HS-5 (cell line): Measurements from ENCODE around the gene NOTCH2NLA.
"Not testable (repeated sequence)": the region's sequence is repeated elsewhere in the genome, so short reads cannot be mapped to it uniquely, and the experiment has no call there.

Source experiments
- DNase-seq: peaks from one replicate; pipeline ENCODE4 v3.0.0-alpha.2; 2012; ENCODE audit warnings: low read depth

Gene NOTCH2NLA

DNA sequence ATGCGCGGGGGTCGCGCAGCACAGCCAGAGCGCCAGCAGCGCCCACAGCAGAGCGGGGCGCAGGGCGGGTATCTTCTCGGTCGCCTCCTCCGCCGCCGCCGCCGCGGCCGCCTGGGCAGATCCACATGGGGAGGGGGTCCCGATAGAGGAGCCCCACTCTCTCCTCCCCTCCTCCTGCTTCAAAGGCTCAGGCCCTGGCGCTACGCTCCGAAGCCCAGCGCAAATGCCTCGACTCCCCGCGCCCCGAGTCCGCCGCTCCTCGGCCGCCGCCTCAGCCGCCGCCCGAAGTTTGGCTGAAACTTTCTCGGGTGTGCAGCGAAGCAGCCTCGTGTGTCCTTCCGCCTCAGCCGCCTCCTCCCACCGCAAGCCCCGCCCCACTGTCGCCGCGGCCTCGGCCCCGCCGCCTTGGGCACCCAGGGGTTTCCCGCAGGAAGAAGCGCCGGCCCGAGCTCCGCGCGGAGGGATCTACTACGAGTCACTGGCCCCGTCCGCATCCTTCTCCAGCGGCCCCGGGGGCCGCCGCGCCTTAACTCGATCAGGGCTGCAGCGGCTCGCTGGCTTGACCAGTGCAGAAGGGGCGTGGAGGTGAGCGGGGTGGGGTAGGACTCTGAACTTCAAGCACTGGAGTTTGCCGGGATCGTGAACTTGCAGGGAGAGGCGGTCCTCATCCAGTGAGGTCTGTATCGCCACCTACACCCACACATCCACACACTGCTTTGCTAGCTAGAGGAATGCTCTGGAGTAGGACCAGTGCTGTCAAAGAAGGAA is at the start of gene NOTCH2NLA:
Gene NOTCH2NLA, minus strand, starts transcription at position 312 of the 768 bp plus-strand sequence. CDS start 39,684 bp downstream, outside the sequence.
- DNase-seq = not testable (repeated sequence)

DNA sequence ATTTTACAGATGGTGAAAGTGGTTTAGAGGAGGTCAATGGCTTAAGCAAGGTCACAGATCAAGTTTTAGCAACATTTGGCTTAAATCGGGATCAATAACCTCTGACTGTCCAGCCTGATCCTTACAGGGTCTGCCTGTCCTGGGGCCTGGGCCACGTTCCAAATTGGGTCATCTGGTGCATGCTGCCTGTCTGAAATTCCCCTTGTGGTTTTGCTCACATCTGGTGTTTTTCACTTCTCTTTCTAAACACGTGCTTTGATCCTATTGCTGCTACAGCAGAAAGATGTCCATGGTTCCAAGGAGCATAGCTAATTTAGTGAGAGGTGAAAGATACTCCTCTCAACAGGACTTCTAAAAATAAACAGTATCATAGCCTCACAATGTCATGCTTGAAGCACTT is 49.5 kb upstream of the NOTCH2NLA start:
- not testable (repeated sequence) for DNase-seq

DNA sequence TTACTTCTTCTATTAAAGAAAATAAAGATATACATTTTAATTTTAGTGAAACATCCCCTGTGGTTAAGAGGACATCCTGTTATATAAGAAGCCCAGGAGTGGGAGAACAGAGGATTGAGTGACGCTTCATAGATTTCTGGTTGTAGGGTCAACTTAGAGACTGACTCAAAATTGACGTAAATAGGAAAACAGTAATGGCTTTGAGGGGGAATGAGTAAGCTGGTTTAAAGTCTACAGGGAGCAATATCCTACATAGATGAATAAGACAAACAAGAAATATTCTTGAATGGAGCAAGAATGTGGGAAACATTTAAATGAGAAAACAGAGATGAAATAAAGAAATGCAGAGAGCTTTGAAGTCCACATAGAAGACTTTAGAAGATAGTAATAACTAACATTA is 48.3 kb upstream of the NOTCH2NLA start:
- DNase-seq = not testable (repeated sequence)

DNA sequence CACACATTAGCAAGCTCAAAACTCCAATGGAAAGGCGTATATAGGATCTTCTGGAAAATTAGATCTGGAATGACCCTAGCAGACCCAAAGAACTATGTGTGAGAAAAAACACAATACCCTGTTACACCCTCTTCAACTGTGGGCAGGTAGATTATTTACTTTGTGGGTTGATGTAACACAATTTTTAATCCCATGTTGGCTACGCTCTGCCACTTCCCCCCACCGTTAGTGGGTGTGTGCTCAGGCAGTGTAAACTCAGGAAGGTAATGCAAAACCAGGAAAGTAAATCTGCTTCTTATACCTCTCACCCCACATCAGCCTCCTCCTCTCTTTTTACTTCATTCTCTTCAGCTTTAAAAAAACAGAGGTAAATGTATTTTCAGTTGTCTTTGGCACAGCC is 45.3 kb upstream of the NOTCH2NLA start:
- DNase-seq = not testable (repeated sequence)

DNA sequence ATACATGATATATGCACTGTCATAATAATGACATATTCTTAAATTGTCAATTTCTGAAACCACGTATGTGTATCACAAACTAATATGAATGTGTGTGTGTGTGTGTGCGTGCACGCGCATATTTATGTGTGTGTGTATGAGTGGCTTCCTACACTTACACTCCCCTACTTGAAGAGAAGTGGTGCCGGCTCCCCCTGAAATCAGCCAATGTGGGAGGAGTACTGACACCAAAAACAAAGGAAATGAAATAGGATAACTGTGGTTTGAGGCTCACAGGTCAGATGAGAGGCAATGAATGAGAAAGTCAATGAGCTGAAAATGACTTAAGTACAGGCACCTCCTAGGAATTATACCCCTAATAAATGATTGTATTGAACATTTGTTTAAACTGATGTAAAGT is 44.4 kb upstream of the NOTCH2NLA start:
- DNase-seq = not testable (repeated sequence)

DNA sequence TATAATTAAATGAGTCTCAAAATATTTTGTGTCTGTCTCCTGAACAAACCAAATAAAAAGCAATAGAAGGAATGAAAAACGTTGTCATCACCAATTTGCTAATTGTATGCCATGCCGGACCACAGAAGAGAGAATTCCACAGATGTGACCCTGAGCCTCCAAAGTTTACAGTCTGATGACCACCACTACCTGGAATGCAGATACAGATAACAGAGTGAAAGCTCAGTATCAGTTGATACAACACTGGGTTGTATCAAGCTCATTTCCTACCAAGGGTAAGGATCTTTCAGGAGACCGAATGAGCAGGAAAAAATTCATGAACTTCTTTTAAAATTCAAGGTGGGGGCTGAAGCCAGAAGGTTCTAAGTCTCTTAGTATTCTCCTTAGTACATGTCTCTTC is 43.9 kb upstream of the NOTCH2NLA start:
- not testable (repeated sequence) for DNase-seq

DNA sequence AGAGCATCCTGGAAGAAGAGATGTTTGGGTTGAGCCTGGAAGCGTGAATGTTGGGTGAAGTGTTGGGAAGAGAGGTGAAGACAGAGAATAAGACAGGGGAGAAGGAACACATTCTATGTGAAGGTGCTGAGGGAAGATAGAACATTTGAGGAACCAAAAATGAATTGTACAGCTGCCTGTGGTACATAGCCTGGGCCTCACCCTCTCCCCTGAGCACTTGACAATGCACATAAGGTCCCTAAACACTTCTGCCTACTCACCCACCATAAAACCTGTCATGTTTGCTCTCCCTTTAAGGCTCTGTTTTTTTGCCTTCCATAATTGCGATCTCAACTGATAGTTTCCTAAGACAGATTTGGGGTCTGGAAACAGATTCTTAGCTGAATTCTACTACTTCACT is 43.2 kb upstream of the NOTCH2NLA start:
- not testable (repeated sequence) for DNase-seq

DNA sequence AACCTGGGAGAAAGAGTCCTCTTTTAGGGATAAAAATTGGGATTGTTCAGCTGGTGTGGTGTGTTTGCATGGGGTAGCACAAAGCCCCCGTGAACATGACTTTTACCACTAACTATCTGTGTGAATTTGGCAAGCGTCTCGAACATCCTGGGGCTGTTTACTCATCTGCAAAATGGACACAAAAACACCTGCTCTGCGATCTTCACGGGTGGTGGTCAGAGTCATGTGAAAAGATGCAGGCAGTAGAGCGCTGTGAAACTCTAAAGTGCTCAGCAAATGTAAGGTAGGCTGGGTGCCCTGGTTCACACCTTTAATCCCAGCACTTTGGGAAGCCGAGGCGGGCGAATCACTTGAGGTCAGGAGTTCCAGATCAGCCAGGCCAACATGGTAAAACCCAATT is 41.3 kb upstream of the NOTCH2NLA start:
- DNase-seq = not testable (repeated sequence)

DNA sequence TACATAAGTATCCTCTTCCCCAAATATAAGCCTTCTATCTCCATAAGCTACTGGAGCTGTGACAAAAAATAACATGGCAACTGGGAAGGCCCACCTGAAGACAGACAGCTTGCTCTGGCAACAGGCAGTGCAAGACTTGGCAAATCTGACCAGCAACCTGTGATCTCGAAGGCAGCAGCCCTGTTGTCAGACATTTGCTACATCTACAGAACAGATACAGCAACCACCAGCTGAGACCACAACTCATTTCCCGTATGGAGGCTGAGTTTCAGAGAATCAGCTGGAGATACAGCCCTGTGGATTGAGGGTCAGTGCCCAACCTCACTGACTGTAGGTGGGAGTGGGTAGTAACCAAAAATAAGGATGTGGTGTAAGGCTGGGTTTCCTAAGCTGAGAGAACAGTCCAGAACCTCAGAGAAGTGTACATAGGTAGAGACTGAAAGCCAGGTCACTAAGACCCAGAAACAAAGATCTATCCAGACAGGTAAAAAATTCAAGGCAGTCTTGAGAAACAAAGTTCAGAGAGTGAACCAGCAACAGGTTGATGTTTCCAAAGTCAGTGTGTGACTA is 37.4 kb upstream of the NOTCH2NLA start:
- not testable (repeated sequence) for DNase-seq

DNA sequence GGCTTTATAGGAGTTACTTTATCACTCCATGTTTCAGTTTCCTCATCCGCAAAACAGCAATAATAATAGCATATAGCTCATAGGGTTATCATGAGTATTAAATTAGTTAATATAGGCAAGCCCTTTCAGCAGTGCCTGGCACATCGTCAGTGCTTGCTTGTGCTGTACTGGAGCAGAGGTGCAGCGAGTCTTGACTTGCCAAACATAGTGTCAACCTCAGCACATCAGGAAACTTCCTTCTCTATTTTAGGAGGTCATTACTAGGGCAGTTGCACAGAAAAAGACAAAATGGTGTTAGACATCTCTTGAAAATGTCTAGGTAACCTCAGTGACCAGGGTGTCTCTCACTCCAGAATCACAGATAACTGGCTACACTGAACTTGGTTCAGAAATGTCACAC is 35.9 kb upstream of the NOTCH2NLA start:
- DNase-seq = not testable (repeated sequence)

DNA sequence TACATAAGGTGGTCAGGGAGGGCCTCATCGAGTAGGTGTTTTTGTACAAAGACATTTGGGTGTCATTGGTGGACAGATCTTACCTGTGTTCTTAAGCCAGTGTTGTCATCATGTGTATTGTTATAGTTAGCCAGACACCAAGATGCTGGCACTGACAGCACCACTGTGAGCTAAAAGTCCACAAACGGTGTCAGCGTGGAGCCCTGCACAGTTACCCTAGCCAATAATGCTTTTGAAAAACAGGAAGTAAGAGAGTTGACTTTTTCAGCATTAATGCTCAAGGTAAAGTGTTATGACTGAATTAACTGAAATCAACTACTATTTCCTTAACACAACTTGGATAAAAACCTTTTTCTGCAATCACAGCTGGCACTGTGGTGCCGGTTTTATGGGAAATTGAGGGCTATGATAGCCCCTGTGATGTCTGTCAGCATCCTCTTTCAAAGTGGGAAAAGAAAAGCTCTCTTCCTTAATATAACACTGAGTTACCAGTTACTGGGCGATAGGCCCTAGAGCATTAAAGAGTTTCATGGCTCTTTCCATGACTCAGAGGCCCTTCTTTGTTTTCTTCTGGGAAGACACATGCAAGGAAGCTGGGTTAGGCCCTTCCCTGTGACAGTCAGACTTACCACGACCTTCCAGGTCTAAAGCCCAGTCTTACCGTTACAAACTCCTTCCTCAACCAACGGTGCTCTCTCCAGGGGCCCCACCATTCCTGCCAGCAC is 31.3 kb upstream of the NOTCH2NLA start:
- not testable (repeated sequence) for DNase-seq

DNA sequence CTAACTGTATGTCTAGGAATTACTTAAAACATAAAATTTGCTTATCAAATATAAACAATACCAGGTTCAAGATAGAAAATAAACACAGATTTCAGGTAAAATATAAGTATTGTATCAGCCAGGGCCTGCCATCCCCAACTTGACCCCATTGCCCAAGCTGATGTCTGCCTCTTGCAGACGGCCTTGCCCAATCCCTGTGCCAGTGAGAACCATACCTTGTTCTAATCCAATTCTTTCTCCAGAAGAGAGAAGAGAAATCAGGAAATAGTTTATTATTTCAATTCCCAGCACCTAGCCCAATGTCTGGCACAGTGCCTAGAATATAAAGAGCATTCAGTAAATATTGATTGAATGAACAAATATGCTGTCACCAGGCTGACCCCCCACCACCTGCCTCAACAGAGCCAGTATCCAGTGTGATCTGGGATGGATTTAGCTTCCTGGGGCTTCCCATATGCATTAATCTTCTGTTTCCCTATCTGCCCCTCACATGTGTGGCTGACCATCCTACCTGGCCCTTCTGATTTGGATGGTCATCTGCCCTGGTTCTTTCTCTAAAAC is 29.3 kb upstream of the NOTCH2NLA start:
- DNase-seq = not testable (repeated sequence)

DNA sequence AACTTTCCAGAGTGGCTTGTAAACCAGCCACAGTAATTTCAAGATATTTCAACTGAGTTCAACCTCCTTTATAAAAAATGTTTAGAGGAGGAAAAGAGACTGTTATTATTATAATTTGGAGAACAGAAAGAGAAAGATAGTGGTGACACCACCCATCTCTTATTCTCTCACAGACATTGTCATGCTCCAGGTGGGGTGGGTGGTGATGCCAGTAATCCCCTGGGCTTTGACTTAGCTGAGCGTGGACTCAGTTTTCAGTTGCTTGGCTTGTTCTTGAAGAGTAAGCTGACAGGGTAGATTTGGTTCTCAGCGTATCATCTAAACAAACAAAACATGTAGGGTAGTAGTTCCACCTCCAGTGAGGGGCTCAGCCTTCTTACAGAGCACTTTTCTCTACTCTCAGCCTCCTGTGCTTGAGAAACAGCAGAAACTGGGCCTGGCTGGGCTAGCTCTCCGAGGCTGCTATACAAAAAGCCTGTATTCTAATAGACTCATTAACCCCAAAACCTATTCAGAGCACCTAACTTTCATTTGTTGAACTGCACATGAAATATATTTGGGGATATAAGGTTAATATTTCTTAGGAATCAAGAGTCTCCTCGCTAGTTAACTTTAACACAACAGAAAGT is 25.9 kb upstream of the NOTCH2NLA start:
- not testable (repeated sequence) for DNase-seq

DNA sequence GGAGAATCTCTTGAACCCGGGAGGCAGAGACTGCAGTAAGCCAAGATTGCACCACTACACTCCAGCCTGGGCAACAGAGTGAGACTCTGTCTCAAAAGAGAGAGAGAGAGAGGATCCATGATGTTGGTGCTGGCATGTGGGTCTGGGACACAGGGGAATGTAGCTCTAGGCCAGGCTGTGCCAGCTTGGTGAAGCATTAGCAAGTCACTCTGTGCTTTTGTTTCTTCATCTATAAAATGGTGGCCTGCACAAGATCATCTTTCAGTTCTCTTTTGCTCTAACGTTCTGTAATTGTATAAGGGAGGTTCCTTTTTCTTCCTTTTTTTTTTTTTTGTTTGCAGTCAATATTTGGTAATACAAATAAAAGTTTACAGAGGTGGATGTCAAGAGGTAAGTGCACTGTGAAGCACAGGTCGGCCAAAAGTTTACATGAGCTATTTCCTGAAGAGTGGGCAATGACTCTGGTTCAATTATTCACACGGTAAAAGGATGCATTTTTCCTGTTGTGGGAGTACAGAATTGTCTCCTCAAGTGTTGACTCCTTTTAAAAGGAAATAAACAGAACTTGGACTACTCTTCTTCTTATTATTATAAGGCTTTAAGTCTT is 24.5 kb upstream of the NOTCH2NLA start:
- DNase-seq = not testable (repeated sequence)

DNA sequence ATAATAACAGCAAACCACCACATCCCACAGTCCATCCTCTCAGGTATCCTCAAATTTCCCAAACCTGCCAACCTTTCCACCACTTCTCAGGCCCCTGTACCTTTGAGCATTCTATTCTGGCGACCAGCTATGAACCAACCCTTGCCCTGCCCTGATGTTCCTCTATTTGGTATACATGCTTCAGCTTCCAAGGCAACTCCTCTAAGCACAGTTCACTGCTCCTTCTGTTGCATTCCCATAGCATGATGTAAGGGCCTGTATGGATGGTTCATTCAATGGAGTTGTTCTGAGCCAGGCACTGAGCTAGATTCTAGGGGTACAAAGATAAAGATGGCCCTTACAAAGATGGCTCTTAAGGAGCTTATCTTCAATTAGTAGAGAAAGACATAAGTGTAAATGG is 22.7 kb upstream of the NOTCH2NLA start:
- not testable (repeated sequence) for DNase-seq

DNA sequence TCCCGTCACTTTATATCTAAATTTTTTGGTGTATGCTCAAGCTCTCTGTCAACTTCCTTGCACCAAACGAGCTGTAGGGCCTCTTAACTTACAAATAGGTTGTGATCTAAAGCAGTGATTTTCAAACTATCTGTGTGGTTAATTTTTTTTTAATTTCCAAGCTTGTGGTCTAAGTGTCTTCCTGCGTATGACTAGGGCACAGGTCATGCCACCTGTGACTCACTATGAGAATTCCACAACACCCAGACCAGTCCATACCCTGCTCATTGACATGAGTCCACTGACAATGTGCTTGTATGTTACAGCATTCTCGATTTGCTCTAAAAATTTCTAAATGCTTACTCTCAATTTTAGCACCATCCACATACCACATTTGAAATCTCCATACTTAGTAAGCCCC is 19.8 kb upstream of the NOTCH2NLA start:
- DNase-seq = not testable (repeated sequence)

DNA sequence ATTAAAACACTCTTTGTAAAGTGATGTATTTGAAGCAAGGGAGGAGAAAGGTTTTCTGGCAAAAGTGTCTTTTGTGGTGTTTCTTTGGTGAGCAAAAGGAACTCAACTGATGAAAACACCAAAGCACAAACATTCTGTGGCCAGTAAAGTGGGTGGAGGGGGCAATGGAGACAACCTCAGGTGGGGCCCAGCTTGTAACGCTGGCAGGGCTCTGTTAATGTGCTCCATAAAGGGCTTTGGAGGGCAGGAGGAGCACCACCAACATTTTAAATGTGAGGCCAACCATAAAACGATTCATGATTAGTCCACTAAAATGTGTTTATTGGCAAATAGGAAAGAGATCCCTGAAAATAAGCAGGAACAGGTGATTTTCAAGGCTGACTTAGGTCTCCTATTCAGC is 7.8 kb upstream of the NOTCH2NLA start:
- DNase-seq = not testable (repeated sequence)

DNA sequence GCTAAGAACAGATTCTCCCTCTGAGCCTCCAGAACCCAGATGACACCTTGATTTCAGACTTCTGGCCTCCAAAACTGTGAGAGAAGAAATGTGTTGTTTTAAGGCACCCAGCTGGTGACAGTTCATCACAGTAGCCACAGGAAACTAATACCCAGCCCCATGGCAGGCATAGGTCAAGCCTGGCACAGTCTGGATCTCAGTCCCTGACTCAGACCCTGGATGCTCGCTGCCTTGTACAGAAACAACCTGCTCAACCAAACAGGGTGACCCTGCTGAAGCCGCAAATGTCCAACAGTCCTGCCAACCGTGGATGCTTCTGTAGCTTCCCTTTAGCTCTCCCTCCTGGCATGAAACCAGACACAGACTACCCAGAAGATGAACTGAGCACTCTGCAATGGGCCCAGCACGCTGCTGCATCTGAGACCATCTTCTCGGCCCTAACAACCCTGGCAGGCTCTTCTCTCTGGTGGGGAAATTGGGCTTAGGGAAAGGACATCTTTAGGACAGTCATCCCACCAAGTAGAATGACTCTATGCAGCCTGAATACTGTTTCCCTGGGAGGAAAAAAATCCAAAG is 7.3 kb upstream of the NOTCH2NLA start:
- DNase-seq = not testable (repeated sequence)

DNA sequence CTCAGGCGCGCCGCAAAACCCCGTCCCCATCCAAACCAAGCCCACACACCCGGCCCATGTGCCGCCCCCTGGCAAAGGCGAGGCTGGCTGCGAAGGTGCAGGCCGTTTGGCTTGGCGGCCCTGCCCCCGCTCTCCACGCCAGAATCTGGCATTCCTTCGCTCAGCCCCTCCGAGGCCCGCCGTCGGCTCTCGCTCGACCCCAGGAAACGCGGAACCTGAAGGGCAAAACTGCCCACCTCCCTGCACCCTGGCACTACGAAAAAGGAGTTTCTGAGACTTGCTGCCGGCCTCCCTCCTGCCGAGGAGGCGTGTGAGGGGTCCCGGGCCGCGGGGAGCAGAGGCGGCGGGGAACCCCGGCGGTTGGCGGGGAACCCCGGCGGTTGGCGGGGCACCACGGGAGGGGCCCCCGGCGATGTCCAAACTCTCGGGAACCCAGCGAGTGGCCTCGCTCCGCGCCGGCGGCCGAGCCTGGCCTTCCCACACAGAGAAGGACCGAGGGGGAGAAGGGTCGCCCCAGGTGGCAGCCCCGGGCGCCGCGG is 608 bp downstream of the NOTCH2NLA start:
- not testable (repeated sequence) for DNase-seq

DNA sequence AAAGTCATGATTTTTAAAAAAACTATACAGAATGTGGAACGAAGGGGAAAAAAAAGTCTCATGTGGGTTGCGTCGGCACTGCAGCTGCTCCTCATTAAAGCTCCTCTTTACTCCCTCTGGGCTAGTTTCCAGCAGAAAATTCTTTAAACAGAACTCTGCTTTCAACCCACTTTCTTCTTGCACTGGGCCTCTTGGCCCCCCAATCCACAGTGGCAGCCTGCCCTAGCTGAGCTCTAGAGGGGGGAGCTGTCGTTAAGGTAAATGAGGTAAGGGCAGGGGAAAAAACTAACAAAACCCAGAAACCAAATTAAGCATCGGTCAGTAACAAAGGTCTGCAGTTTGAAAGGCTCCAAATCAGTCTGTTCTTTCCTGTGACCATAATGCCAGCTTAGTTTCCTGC is 54.3 kb downstream of the NOTCH2NLA start:
- DNase-seq = not testable (repeated sequence)

DNA sequence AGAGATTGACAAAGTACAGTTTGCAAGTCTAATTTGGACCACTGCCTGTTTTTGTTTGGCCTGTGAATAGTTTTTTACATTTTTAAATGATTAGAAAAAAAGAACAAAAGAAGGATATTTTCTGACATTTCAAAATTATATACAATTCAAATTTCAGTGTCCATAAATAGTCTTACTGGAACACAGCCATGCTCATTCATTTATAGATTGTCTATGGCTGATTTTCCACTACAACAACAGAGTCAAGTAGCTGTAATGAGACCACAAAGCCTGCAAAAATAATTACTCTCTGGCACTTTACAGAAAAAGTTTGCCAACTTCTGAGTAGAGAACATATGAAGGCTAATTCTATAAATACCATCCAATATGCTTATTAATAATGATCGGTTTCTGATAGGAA is 61.1 kb downstream of the NOTCH2NLA start:
- DNase-seq = not testable (repeated sequence)
